Pons (tissue), 1 donor: ENCODE results near the gene PTCRA.
"Not testable (repeated sequence)": the region's sequence is repeated elsewhere in the genome, so short reads cannot be mapped to it uniquely, and the experiment has no call there.

Experiments used
- DNase-seq: peaks from one replicate; pipeline ENCODE4 v3.0.0-alpha.2; 2016; ENCODE audit warnings: low spot score

PTCRA gene

GRCh38 chr6:42915732-42916131 is at the start of gene PTCRA:
PTCRA (plus strand) TSS chr6:42916053; CDS start chr6:42916070, 17 bp downstream.
- DNase-seq = no peak

GRCh38 chr6:42870145-42870936 is 45.5 kb upstream of the PTCRA start:
- DNase-seq = no peak

GRCh38 chr6:42871711-42872110 is 44.1 kb upstream of the PTCRA start:
- DNase-seq = no peak

GRCh38 chr6:42873313-42873712 is 42.5 kb upstream of the PTCRA start:
- no peak for DNase-seq

- DNase-seq = no peak
Observed at GRCh38 chr6:42877695-42878094, 38.2 kb upstream of the PTCRA start.

- DNase-seq = peak; percentile 97
Observed at GRCh38 chr6:42879372-42880239, 36.2 kb upstream of the PTCRA start, which contains the start of gene RPL7L1. RPL7L1 (plus strand) TSS chr6:42879616; CDS start chr6:42879911, 295 bp downstream.

GRCh38 chr6:42880240-42880817 is 35.5 kb upstream of the PTCRA start:
- not testable (repeated sequence) for DNase-seq

GRCh38 chr6:42880871-42881270 is 35.0 kb upstream of the PTCRA start:
- DNase-seq = not testable (repeated sequence)

- DNase-seq = no peak
Observed at GRCh38 chr6:42885702-42886101, 30.2 kb upstream of the PTCRA start.

GRCh38 chr6:42888201-42888600 is 27.7 kb upstream of the PTCRA start:
- DNase-seq = not testable (repeated sequence)

GRCh38 chr6:42889815-42890214 is 26.0 kb upstream of the PTCRA start:
- DNase-seq = no peak

- peak; percentile 95 for DNase-seq
Observed at GRCh38 chr6:42890311-42891198, 25.3 kb upstream of the PTCRA start.

- DNase-seq = no peak
Observed at GRCh38 chr6:42891199-42891722, 24.6 kb upstream of the PTCRA start.

- not testable (repeated sequence) for DNase-seq
Observed at GRCh38 chr6:42894041-42894828, 21.6 kb upstream of the PTCRA start.

- no peak for DNase-seq
Observed at GRCh38 chr6:42896178-42896719, 19.6 kb upstream of the PTCRA start.

- DNase-seq = peak; percentile 74
Observed at GRCh38 chr6:42898891-42899361, 16.9 kb upstream of the PTCRA start.

- DNase-seq = no peak
Observed at GRCh38 chr6:42899871-42900270, 16.0 kb upstream of the PTCRA start.

GRCh38 chr6:42901538-42901957 is 14.3 kb upstream of the PTCRA start:
- peak; percentile 93 for DNase-seq

- not testable (repeated sequence) for DNase-seq
Observed at GRCh38 chr6:42902429-42903263, 13.2 kb upstream of the PTCRA start.
